HG02642 (cell line): ENCODE results near the gene BCAM.
"Not testable (repeated sequence)": the region's sequence is repeated elsewhere in the genome, so short reads cannot be mapped to it uniquely, and the experiment has no call there.

Experiments used
- ATAC-seq: cut with Tn5 transposase; IDR thresholded peaks from one replicate; pipeline ENCODE4 v1.9.1; 2021; ENCODE audit warnings: mild to moderate bottlenecking; ENCODE audit not compliant: unreplicated experiment, poor library complexity

The BCAM gene

DNA sequence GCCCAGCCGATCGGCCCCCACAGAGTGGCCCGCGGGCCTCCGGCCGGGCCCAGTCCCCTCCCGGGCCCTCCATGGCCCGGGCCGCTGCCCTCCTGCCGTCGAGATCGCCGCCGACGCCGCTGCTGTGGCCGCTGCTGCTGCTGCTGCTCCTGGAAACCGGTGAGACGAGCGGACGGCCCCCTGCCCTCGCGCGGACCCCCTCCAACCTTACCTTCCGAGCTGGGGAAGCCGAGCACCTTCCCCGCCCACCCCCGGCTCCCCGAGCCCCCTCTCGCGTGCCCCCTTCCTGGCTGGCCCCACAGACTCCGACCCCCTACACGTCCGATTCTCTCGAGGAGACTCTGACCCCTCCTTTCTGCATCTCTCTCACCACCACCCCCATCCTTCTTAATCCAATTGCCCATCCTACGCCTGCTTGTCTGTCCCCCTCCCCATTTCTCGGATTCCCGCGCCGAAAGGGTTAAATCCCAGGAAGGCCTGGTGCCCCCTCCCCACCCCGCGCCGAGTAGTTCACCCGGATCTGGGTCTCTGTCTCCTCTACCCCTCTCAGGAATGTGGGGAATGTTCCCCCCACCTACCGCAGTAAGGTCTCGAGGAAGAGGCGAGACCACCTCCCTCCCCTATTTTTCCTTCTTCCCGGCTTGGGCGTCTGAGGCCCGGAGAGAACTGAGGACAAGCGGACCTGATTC lies 37.7 kb downstream of the BCAM start:
- no peak for ATAC-seq

DNA sequence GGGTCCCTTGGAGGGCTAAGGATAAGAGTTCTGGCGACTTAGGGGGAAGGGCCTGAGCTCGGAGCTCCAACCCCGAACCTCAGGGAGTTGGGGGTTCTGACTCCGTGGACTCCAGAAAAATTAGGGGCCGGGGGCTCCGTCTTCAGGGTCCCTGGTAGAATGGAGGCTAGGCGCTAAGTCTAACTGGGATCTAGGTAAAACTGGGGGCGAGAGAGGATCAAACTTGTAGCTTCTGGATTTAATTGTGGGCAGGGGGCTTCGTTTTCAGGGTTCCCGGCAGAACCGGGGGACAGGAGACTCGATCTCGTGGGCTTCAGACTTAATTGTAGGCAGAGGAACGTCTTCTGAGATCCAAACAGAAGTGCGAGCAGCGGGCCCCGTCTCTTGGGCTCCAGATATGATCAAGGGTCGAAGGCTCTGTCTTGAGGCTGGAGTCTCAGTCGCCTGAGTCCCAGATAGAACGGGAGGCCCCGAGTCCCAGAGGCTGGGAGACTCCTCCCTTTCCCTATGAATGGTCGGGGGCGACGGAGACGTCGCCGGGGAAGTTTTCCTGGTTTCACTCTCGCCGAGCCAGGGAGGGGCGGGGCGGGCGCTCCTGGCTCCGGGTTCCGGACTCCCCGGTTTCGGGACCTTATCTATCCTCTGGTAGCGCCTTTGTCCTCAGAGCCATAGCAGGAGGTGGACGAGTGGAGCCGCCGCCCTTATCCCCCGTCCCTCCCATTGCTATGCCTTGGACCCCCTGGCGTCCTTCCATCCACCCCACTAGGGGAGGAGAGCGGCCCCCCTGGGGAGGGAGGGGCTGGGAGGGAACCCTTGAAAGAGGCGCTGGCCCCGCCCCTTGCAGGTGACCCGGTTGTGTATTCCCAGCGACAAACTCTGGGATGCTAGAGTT lies 38.5 kb downstream of the BCAM start:
- ATAC-seq: no peak

DNA sequence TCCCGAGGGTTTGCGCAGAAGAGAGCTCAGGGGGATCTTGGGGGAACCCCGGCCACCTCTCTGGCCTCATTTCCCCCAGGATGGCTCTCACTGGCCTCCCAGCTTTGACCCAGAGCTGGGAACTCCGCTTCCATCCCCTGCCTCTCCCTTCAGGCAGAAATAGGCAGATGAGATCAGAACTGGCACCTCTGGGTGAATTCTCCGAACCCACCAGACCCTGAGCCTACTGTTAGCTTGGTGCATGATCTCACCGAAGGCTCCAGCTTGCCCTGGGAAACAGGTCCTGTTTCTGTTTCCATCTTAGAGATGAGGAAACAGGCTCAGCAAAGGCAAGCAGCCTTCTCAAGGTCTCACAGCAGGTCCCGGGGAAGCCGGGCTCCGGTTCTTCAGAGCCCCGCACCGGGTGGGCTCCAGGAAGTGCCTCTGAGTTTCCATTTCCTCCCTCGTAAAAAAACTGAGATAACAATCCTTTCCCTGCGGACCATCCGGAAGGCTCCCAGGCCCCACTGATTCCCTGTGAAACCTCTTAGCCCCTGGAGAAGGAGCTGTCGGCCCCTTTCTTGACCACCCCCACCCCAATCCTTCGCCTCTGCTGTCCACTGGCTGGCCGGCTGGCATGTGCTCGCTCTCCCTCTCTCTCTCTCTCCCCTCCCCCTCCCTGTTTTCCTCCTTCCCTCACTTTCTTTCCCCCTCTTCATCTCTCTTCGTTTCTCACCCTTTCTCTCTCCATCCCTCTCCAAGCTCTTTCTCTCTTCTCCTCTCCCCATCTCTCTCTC lies 39.3 kb downstream of the BCAM start:
- ATAC-seq: no peak

GRCh38 chr19:44848812-44849447 lies 40.0 kb downstream of the BCAM start:
- ATAC-seq: no peak

DNA sequence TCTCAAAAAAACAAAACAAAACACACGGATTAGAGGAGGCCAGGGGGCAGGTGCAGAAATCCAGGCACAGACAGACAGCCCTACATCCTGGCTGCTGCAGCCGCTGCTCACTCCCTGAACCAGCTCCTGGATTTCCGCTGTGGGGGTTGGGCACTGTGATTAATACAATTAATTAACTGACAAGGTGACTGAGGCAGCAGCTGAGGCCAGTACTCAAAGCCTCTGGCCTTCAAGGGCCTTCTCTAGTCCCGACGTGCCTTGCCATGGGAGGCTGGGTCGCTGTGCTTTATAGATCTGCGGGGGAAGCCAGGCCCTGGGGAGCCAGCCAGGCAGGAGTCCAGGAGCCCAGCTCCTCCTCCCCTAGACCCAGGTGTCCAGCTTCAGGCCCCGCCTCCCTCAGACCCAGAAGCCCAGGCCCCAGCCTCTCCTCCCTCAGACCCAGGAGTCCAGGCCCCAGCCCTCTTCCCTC lies 41.8 kb downstream of the BCAM start:
- no peak for ATAC-seq

DNA sequence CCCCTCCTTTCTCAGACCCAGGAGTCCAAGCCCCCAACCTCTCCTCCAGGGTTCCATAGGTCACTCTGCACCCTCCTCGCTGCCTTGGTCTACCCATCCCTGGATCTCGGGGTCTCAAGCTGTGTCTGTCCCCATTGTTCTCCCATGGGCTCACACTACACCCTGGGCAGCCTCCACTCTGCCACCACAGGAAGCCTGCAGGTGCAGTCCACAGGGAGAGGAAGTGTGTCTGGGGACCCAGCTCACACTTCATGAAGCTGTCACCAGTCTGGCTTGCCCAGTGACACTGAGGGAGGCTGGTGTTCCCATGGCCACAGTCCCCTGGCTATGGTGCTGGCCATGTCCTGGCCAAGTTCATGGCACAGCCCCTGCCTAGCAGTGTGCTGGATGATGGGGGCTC lies 42.5 kb downstream of the BCAM start:
- ATAC-seq: no peak

DNA sequence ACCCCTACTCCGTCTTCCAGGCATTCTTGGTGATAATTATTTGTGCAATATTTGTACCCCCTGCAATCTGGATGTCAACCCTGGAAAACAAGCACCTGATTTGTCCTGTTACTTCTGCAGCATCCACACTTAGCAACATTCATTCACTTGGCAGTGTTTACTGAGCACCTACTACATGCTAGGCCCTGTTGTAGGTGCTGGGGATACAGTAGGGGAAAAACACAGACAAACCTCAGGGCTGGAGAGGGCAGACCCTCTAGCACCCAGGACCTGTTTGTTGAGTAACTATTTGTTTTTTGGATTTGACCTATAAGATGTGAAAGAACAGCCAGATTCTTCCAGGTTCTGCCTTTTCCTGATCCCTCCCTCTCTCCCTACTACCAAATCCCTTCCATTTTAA lies 46.7 kb downstream of the BCAM start:
- ATAC-seq: no peak

- no peak for ATAC-seq
Measured at GRCh38 chr19:44856421-44857083, 47.6 kb downstream of the BCAM start.

DNA sequence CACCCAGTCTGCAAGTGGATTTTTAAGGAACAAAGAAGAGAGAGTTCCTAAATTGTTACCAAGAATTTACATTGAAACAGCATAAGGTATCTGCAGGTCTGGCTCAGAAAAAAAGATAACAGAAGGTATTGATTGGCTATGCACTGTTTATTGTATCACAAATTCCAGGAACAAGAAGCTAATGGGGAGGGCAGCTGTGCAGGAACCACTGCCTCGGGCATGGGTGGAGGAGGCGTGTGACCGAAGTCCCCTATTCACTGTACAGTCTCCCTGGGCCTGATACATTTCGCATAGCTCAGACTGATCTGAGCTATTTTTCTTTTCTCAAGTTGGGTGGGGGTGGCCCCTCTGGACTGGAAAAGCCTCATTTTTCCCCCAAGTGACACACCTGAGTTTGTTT lies 48.9 kb downstream of the BCAM start:
- no peak for ATAC-seq

GRCh38 chr19:44861576-44861975 lies 52.7 kb downstream of the BCAM start:
- ATAC-seq: not testable (repeated sequence)

- no peak for ATAC-seq
Measured at GRCh38 chr19:44863990-44864389, 55.1 kb downstream of the BCAM start.

DNA sequence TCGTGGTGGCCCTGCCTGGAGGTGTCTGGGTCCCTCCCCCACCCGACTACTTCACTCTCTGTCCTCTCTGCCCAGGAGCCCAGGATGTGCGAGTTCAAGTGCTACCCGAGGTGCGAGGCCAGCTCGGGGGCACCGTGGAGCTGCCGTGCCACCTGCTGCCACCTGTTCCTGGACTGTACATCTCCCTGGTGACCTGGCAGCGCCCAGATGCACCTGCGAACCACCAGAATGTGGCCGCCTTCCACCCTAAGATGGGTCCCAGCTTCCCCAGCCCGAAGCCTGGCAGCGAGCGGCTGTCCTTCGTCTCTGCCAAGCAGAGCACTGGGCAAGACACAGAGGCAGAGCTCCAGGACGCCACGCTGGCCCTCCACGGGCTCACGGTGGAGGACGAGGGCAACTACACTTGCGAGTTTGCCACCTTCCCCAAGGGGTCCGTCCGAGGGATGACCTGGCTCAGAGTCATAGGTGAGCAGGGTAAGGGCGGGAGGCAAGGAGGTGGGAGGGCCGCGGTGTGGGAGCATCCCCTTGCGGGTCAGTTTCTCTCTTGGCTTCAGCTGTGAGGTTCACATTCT lies 56.4 kb downstream of the BCAM start:
- ATAC-seq: no peak

DNA sequence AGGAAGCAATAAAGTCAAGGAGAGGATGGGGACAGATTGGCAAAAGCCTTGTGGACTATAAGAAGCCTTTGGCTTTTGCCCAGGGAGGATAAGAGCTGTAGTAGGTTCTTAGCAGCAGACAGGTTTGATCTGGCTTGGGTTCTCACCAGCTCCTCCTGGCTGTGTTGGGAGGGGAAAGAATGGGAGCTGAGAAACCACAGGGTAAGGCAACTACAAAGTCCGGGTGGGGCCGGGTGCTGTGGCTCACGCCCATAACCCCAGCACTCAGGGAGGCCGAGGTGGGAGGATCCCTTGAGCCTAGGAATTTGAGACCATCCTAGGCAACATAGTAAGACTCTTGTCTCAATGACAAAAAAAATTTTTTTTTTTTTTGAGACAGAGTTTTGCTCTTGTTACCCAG lies 57.8 kb downstream of the BCAM start:
- no peak for ATAC-seq

- no peak for ATAC-seq
Measured at GRCh38 chr19:44867578-44867977, 58.7 kb downstream of the BCAM start.

DNA sequence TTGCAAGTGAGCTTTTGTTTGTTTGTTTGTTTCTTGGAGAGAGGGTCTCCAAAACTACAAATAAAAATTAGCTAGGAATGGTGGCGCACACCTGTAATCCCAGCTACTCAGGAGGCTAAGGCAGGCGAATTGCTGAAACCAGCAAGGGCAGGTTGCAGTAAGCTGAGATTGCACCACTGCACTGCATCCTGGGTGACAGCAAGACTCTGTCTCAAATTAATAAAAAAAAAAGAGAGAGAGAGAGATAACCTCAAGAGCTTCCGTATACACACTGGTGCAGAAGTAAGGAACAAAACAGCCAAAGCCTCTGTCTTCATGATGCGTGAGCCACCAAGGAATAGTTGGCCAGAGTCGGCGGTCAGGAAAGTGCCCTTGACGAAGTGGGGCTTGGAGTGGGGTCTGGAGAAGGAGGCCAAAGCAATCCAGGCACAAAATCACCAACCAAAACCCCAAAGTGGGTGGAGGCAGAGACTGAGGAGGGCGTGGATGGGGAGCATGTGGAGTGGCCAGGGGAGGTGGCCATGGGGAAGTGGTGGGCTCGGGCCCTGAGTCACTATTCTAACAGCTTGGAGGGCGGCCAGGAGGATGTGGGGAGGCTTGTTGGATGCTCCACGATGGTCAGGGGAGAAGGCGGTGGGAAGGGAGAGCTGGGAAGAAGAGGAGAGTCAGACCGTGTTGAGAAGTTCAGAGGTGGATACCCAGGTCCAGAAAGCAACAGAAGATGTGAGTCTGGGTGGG lies 61.0 kb downstream of the BCAM start:
- no peak for ATAC-seq
